Urothelium cell line (cell line): ENCODE measurements around the gene DYNLT5.
"Not testable (repeated sequence)": the region's sequence is repeated elsewhere in the genome, so short reads cannot be mapped to it uniquely, and the experiment has no call there.

ENCODE experiments used
- DNase-seq: peaks from one replicate; pipeline ENCODE4 v3.0.0; 2011; ENCODE audit warnings: low spot score, mixed read lengths
- FAIRE-seq: peaks from 2 replicates; lab custom pipeline; 2011; peaks lifted over from hg19 to GRCh38; lab: Jason Lieb, UNC

DYNLT5 gene

GRCh38 chr1:66785800-66786199, 33.5 kb downstream of the DYNLT5 start:
- not testable (repeated sequence) for FAIRE-seq, DNase-seq

DNA sequence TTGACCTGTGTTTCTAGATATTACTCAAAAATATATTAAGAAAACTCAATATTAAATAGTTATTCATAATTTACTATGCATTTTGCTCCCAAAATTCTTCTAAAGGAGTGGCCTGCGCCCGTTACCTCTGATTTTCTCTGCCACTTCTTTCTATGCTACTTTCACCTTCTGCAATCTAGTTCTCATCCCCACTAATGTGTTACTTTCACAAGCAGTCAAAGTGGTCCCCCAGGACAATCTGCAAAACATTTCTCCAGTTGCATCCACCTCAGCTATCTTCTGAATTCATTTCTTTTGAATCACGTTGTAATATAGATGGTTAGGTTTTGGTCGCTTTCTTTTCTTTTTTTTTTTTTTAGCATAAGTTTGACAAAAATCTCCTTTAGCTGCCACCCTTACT, 35.4 kb downstream of the DYNLT5 start:
- FAIRE-seq (no peak), DNase-seq (no peak)

GRCh38 chr1:66788231-66788939, 36.1 kb downstream of the DYNLT5 start:
- no peak for FAIRE-seq

DNA sequence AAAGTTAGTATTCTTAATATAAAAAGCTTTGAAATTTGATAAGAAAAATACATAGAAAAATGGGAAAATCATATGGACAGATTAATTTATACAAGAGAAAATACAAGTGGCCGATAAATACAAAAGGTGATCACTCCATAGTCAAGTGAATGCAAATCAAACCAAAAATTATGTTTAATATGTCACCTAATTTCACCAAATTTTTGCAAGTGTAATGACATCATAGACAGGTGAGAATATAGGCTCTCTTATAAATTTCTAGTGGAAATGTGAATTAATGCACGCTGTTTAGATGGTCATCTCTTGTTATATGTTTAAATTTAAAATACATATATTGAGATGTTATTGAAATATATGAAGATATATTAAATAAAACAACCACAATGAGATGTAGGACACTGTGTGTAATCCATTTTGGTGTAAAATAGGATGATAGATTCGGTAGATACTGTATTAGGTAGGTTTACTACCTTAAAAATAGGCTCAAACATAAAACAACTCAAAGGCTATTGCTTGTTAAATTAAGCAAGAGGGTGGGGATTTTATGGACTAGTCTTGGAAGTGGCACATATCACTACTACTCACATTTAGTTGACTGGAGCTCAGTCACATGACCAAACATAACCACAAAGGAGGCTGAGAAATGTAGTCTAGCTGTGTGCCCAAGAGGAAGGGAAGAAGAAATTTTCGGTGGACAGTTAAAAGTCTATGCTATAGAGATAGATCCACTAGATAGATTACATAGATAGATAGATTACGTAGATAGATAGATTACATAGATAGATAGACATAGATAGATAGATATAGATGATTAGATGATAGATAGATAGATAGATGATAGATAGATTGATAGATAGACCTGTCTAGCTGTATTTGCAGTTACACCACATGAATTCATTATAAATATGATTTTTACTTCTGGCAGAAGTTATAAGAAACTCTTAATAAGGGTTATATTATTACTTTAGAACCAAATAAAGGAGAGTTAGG, 39.7 kb downstream of the DYNLT5 start:
- no peak for FAIRE-seq
- DNase-seq: no peak

More at GRCh38 chr1:66788231-66788939, 36.1 kb downstream of the DYNLT5 start:
- DNase-seq: no peak

DNA sequence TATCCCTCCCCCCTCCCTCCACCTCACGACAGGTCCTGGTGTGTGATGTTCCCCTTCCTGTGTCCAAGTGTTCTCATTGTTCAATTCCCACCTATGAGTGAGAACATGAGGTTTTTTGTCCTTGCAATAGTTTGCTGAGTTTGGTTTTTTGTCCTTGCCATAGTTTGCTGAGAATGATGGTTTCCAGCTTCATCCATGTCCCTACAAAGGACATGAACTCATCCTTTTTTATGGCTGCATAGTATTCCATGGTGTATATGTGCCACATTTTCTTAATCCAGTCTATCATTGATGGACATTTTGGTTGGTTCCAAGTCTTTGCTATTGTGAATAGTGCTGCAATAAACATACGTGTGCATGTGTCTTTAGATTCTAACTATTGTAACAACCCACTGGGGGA, 43.6 kb downstream of the DYNLT5 start:
- not testable (repeated sequence) for FAIRE-seq, DNase-seq

DNA sequence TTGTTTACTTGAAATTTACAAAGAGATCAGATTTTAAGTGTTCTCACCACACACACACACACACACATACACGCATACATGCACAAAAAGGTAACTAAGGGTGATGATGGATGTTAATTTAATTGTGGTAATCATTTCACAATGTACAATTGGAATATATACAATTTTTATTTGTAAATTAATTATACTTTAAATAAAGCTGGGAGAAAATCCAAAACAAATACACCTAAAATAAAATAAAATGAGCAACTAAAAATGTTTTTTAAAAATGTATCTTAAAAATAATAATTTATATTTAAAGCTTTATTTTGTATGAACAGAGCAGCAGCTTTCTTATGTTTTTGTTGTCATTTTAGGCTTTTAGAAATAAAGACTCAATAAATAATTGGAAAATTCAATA, 57.0 kb downstream of the DYNLT5 start:
- no peak for FAIRE-seq

DNA sequence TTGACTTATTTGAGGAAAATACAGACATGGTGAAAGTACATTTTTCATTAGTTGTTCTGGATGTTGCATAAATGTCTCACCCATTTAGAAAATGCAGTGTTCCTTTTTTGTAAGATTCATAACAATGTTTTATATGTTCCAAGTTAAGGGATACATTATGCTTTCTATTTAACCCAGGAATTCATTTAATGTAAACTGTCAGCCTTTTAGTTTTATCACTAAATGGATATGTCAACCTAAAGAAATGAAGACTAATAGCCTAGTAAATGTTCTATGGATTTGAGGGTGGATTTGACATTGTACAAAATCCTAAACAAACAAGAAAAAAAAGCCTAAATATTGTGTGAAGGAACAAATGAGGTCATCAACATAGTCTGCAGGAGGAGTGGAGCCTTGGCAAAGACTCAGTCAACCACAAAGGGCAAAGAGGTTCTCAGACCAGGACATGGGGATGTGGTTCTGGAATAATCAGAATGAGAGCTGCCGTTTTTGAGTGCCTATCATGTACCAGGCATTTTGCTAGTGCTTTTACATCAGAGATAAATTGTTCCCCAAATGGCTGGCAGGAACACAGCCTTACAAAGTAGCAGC, 57.6 kb downstream of the DYNLT5 start:
- DNase-seq (peak; percentile 5), FAIRE-seq (peak; percentile 9)

More for the DNA sequence above, 57.0 kb downstream of the DYNLT5 start:
- no peak for DNase-seq

- no peak for DNase-seq
- FAIRE-seq: no peak
Observed at GRCh38 chr1:66824771-66825170, 72.5 kb downstream of the DYNLT5 start.
